Suprapubic skin (tissue), 4 donors: ENCODE measurements around the gene PAPLN. TPM values are rescaled to one million over a fixed set of nuclear protein-coding genes. Genes with fewer than 3 reads are reported as not detected.

Experiments used
- DNase-seq, 2 donors: peaks; one replicate each; pipeline ENCODE4 v3.0.0-alpha.2; 2019; ENCODE audit warnings: low spot score in 2 of 2
- H3K27ac ChIP-seq: fragments of 200-600 bp; sonication (generic); one replicate; pipeline ENCODE4 v1.5.1; 2019
- H3K27me3 ChIP-seq: fragments of 200-600 bp; sonication (generic); one replicate; pipeline ENCODE4 v1.5.1; 2019
- H3K36me3 ChIP-seq: fragments of 200-600 bp; sonication (generic); one replicate; pipeline ENCODE4 v1.5.1; 2019
- H3K4me1 ChIP-seq: fragments of 200-600 bp; sonication (generic); one replicate; pipeline ENCODE4 v1.5.1; 2019
- H3K4me3 ChIP-seq: fragments of 200-600 bp; sonication (generic); one replicate; pipeline ENCODE4 v1.5.1; 2019; ENCODE audit warnings: mild to moderate bottlenecking
- H3K9me3 ChIP-seq: fragments of 200-600 bp; sonication (generic); one replicate; pipeline ENCODE4 v1.5.1; 2019
- EP300 ChIP-seq: sonication (generic); formaldehyde crosslinking; IDR thresholded peaks from one replicate; pipeline ENCODE4 v1.6.1; 2017; ENCODE audit warnings: antibody characterized with exemption
- POLR2A ChIP-seq, 2 donors: fragments of 450-650 bp; IDR thresholded peaks; one replicate each; pipeline ENCODE4 v1.6.1; 2017; ENCODE audit warnings: antibody characterized with exemption in 2 of 2, mild to moderate bottlenecking in 2 of 2, moderate library complexity in 2 of 2
- POLR2AphosphoS5 ChIP-seq, 3 donors: sonication (generic); formaldehyde crosslinking; IDR thresholded peaks; one replicate each; pipeline ENCODE4 v1.6.1; 2017; ENCODE audit warnings: antibody characterized with exemption in 3 of 3
- WGBS: methylation state at CpG from one replicate; pipeline ENCODE4 v1.1.5; 2018; 5-methylcytosine and 5-hydroxymethylcytosine counted together
- total RNA-seq, 4 donors: library from RNA; depleted of rRNA; stranded (reverse); fragments of >200 nt; gene quantifications; one replicate each; pipeline ENCODE4 v1.1.0, GENCODE V29; 2016
- TF ChIP-seq, protein P1 (sequence below), 2 donors: fragments of 200-600 bp in 1 of 2; fragments of 450-650 bp in 1 of 2; sonication (generic) in 1 of 2; IDR thresholded peaks; one replicate each; pipeline ENCODE4 v1.5.1; 2016 to 2019; ENCODE audit warnings: antibody characterized with exemption in 2 of 2, mild to moderate bottlenecking in 1 of 2, moderate library complexity in 1 of 2

Gene PAPLN
- total RNA-seq, 4 donors from 2014 or later = 15.9 to 44.9 (median 23.5) TPM

DNA sequence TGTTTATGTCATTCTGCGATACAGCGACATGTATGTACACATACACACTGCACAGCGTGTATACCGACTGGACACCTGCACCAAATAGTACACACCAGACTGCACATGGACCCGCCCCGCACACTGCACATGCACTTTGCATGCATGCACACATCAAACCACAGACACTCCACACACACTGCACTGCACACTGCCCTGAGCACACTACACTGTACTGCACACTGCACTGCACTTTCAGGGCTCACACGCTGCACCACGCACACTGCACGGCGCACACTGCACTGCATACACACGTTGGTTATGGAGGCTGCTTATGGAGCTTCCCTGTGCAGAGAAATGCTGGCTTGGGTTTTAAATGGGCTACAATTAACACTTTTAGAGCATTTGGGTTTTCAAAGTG, 1.6 kb downstream of the PAPLN start:
- TF ChIP-seq POLR2A (IDR thresholded peaks at IDR 0.05) (no peak), POLR2AphosphoS5 (IDR thresholded peaks at IDR 0.05) (no peak), EP300 (no peak)
- TF ChIP-seq, protein P1, sequence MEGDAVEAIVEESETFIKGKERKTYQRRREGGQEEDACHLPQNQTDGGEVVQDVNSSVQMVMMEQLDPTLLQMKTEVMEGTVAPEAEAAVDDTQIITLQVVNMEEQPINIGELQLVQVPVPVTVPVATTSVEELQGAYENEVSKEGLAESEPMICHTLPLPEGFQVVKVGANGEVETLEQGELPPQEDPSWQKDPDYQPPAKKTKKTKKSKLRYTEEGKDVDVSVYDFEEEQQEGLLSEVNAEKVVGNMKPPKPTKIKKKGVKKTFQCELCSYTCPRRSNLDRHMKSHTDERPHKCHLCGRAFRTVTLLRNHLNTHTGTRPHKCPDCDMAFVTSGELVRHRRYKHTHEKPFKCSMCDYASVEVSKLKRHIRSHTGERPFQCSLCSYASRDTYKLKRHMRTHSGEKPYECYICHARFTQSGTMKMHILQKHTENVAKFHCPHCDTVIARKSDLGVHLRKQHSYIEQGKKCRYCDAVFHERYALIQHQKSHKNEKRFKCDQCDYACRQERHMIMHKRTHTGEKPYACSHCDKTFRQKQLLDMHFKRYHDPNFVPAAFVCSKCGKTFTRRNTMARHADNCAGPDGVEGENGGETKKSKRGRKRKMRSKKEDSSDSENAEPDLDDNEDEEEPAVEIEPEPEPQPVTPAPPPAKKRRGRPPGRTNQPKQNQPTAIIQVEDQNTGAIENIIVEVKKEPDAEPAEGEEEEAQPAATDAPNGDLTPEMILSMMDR (IDR thresholded peaks at IDR 0.05) = no peak
- no peak for DNase-seq
- Histone ChIP-seq H3K27ac (no peak overlapping the region), H3K27me3 (peaks cover 7% of the 10 kb centered on the region), H3K9me3 (no peaks in the 10 kb centered on the region), H3K4me3 (peak overlapping the region; percentile 72), H3K4me1 (peaks cover 65% of the 10 kb centered on the region), H3K36me3 (no peaks in the 10 kb centered on the region)
- WGBS = 59% methylated on average over 11 of the region's 11 CpGs

DNA sequence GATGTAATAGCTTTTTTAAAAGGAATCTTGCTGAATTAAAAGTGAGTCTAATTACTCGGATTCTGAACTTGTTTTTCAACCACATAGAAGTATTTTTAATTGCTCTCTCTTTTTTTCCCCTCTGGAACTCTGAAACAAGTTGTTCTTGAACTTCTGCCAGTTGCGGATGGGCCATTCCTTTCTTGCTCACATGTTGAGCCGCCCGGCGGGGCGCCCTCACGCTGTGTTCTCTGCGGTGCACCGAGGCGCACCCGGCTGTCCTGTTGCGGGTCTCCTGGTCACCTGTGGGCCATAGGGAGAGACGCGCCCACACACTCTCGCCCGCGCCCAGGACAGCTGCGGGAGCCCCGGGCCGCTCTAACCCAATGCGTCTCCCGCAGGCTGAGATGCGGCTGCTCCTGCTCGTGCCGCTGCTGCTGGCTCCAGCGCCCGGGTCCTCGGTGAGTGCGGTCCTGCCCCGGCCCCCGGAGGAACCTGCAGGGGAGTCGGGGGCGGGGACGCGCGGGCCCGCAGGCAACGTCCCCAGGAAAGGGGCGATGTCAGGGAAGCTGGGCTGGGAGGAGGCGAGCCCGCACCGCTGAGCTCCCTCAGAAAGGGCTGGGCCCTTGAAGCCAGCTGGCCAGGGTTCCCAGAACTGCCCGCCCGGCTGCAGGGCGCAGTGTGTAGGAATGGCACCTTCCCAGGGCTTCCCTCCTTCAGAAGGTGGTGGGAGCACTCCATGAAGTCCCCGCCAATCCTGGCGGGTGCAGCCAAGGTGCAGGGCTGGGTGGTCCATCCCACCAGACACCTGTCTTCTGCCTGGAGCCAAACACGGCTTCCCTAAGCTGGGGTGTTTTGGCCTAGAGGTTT, 2.3 kb downstream of the PAPLN start:
- Histone ChIP-seq H3K36me3 (no peaks in the 10 kb centered on the region), H3K27ac (peak overlapping the region; percentile 59), H3K27me3 (peaks cover 7% of the 10 kb centered on the region), H3K9me3 (no peaks in the 10 kb centered on the region), H3K4me1 (peaks cover 65% of the 10 kb centered on the region), H3K4me3 (peak overlapping the region; percentile 72)
- WGBS = 12% methylated on average over 18 of the region's 48 CpGs
- TF ChIP-seq EP300 = no peak
- no peak for TF ChIP-seq POLR2AphosphoS5 (IDR thresholded peaks at IDR 0.05)
- TF ChIP-seq, protein P1 (IDR thresholded peaks at IDR 0.05) = no peak
- no peak for TF ChIP-seq POLR2A (IDR thresholded peaks at IDR 0.05)
- peak; percentile 62 to 78 for DNase-seq

DNA sequence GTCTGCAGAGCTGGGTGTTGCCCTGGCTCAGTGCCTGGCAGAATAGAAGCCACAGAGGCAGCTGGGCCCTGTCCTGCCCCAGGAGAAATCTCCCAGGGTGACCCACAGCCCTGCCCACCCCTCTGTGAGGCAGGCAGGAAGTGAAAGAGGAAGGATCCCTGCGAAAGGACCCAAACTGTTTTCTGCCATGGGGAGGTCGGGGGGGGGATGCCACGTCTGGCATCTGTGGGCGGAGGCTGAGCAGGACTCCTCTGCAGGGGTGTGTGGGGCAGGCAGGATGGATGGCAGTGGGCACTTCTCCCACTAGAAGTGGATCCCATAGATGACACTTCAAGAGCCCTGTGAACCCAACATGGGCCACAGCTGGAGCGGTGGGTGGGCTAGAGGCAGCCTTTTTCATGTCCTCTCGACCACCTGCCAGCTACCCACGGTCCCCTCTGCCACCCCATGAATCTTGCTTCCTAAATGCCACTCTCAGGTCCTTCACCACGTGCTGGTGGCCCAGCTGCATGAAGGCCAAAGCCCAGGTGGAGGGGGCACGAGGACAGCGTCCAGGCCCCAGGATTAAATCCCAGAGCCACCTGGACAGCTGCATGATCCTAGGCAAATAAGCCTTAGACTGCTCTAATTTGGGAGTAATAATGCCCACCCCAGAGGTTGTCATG, 3.6 kb downstream of the PAPLN start:
- Histone ChIP-seq H3K4me1 (peaks cover 68% of the 10 kb centered on the region), H3K27ac (no peak overlapping the region), H3K27me3 (peaks cover 7% of the 10 kb centered on the region), H3K9me3 (no peaks in the 10 kb centered on the region), H3K4me3 (no peak overlapping the region), H3K36me3 (no peaks in the 10 kb centered on the region)
- no peak for TF ChIP-seq POLR2A (IDR thresholded peaks at IDR 0.05)
- TF ChIP-seq POLR2AphosphoS5 (IDR thresholded peaks at IDR 0.05) = no peak
- TF ChIP-seq, protein P1 (IDR thresholded peaks at IDR 0.05) = no peak
- TF ChIP-seq EP300 = no peak
- WGBS = 68% methylated on average over 5 of the region's 10 CpGs
- peak in 1 of 2 donors; percentile 66 for DNase-seq

DNA sequence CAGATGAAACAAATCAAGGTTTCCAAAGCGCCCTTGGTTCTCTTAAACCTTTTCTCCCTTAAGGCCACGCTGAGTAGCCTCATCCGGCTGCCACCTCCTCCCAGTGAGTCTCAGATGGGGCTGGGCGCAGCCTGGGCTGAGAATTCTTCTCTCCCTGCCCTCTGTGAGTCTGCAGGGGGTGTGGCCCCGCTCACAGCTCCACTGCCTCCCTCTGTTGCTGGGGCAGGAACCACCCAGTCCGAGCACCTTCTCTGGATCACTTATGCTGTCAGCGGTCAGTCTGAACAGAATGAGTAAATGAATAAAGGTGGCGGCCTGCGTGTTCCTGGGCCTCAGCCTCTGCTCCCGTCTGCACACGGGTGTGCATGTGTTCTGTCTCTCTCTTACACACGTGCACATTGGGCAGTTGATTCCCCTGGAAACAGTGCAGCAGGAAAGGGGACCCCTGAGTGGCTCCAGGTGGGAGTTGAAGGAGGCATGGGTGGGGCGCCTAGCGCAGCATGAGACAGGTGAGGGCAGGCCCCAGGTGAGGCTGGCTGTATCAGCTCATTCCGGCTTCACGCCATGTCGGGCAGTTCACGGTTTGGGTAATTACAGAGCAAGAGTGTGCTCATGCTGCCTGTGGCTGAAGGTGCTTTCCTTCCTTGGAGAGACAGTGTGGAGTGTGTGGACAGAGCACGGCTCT, 4.3 kb downstream of the PAPLN start:
- Histone ChIP-seq H3K4me3 (no peak overlapping the region), H3K27ac (peak overlapping the region; percentile 34), H3K4me1 (peaks cover 68% of the 10 kb centered on the region), H3K27me3 (peaks cover 7% of the 10 kb centered on the region), H3K9me3 (no peaks in the 10 kb centered on the region), H3K36me3 (no peaks in the 10 kb centered on the region)
- TF ChIP-seq EP300 (no peak), POLR2AphosphoS5 (IDR thresholded peaks at IDR 0.05) (no peak), POLR2A (IDR thresholded peaks at IDR 0.05) (no peak)
- TF ChIP-seq, protein P1 (IDR thresholded peaks at IDR 0.05) = no peak
- DNase-seq = peak in 1 of 2 donors; percentile 74
- WGBS = 58% methylated on average over 6 of the region's 19 CpGs
